ENCODE measurements around the gene EOLA2.
"Not testable (repeated sequence)": the region's sequence is repeated elsewhere in the genome, so short reads cannot be mapped to it uniquely, and the experiment has no call there.

EOLA2 gene

DNA sequence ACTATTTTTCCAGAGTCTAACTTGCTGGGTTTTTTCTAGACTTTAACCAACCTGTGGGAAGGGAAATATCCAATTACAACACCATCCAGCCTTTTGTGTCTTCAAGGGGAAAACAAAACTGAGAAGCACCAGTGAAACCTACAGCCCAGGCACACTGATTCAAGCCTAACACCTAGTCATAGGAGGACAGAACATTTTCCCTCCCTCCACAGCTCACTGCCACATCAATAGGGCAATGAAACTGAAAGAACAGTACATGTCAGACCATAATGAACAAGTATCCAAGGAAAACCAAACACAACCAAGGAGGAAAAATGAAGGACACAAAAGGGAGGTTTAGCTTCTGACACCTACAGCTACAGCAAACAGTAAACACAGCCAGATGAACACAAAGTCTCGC lies 39.7 kb downstream of the EOLA2 start:
- FAIRE-seq = no peak
- TF ChIP-seq, protein P1, sequence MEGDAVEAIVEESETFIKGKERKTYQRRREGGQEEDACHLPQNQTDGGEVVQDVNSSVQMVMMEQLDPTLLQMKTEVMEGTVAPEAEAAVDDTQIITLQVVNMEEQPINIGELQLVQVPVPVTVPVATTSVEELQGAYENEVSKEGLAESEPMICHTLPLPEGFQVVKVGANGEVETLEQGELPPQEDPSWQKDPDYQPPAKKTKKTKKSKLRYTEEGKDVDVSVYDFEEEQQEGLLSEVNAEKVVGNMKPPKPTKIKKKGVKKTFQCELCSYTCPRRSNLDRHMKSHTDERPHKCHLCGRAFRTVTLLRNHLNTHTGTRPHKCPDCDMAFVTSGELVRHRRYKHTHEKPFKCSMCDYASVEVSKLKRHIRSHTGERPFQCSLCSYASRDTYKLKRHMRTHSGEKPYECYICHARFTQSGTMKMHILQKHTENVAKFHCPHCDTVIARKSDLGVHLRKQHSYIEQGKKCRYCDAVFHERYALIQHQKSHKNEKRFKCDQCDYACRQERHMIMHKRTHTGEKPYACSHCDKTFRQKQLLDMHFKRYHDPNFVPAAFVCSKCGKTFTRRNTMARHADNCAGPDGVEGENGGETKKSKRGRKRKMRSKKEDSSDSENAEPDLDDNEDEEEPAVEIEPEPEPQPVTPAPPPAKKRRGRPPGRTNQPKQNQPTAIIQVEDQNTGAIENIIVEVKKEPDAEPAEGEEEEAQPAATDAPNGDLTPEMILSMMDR (IDR thresholded peaks at IDR 0.05; ENCODE audit: insufficient read depth, missing control alignments) = no peak
- DNase-seq (ENCODE audit: insufficient read length, low spot score) = no peak

DNA sequence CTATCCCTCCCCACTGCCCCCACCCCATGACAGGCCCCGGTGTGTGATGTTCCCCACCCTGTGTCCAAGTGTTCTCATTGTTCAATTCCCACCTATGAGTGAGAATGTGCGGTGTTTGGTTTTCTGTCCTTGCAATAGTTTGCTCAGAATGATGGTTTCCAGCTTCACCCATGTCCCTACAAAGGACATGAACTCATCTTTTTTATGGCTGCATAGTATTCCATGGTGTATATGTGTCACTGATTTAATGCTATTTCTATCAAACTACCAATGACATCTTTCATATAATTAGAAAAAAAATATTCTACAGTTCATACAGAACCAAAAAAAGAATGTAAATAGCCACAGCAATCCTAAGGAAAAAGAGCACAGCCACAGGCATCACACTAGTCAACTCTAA lies 47.5 kb downstream of the EOLA2 start:
- not testable (repeated sequence) for DNase-seq (ENCODE audit: insufficient read length, low spot score); FAIRE-seq

Data from D721Med (cell line).